GM23338 (cell line): ENCODE data around the gene TMEM94.

Experiments
- CTCF ChIP-seq, 2 experiments: fragments of 200-600 bp in 1 of 2; sonication (generic) in 1 of 2; conservative IDR thresholded peaks; 2 replicates each; pipeline versions ENCODE4 v1.5.1 to v1.6.1; 2016 to 2017; ENCODE audit warnings: antibody characterized with exemption in 2 of 2, low read depth in 2 of 2, mild to moderate bottlenecking in 2 of 2, moderate library complexity in 1 of 2
- ETS1 ChIP-seq: IDR thresholded peaks from 2 replicates; pipeline ENCODE4 v1.6.1; 2016; ENCODE audit warnings: antibody characterized with exemption
- EZH2 ChIP-seq: fragments of 200-600 bp; sonication (generic); IDR thresholded peaks from one replicate; pipeline ENCODE4 v1.8.0; 2017; ENCODE audit warnings: antibody characterized with exemption, mild to moderate bottlenecking, low read depth; ENCODE audit not compliant: unreplicated experiment
- EZH2phosphoT487 ChIP-seq: fragments of 200-600 bp; sonication (generic); IDR thresholded peaks from one replicate; pipeline ENCODE4 v1.8.1; 2018; ENCODE audit warnings: antibody characterized with exemption; ENCODE audit not compliant: unreplicated experiment
- JUNB ChIP-seq: IDR thresholded peaks from one replicate; pipeline ENCODE4 v1.6.1; 2016; ENCODE audit warnings: antibody characterized with exemption; ENCODE audit not compliant: unreplicated experiment
- POLR2AphosphoS5 ChIP-seq: IDR thresholded peaks from 2 replicates; pipeline ENCODE4 v1.6.1; 2016; ENCODE audit warnings: antibody characterized with exemption, low read depth
- REST ChIP-seq: IDR thresholded peaks from one replicate; pipeline ENCODE4 v1.6.1; 2018; ENCODE audit warnings: antibody characterized with exemption; ENCODE audit not compliant: unreplicated experiment

GRCh38 chr17:75454193-75454592 is 2.2 kb upstream of the TMEM94 start:
- TF ChIP-seq CTCF (conservative IDR thresholded peaks at IDR 0.05; ENCODE audit: low read depth in 2 of 2) (no peak), ETS1 (no peak), JUNB (no peak), EZH2phosphoT487 (no peak), REST (no peak), EZH2 (no peak), POLR2AphosphoS5 (no peak)
